ENCODE results near the gene KCNN3. TPM values are rescaled to one million over a fixed set of nuclear protein-coding genes. Genes with fewer than 3 reads are reported as not detected.

The KCNN3 gene
- total RNA-seq, 4 donors from 2014 or later: 3.6 to 17.0 (median 12.4) TPM

GRCh38 chr1:154856049-154856448, 14.0 kb downstream of the KCNN3 start:
- no peak for TF ChIP-seq EP300 (IDR thresholded peaks at IDR 0.05)
- no peak for TF ChIP-seq CTCF (IDR thresholded peaks at IDR 0.05)
- no peak for TF ChIP-seq POLR2AphosphoS5 (IDR thresholded peaks at IDR 0.05)
- TF ChIP-seq POLR2A (IDR thresholded peaks at IDR 0.05; ENCODE audit: low read depth): no peak
- no peak overlapping the region for H3K4me3 ChIP-seq
- intact Hi-C loops (cut with DNase I): no loop called here
- DNase-seq (ENCODE audit: extremely low spot score): no peak
- H3K36me3 ChIP-seq: no peaks in the 10 kb centered on the region
- H3K9me3 ChIP-seq: no peaks in the 10 kb centered on the region
- no peaks in the 10 kb centered on the region for H3K27me3 ChIP-seq
- WGBS: 61% methylated on average over 10 of the region's 10 CpGs
- peaks cover 0 to 15% (median 4%) of the 10 kb centered on the region in 4 donors for H3K4me1 ChIP-seq
- H3K27ac ChIP-seq (replicated peaks in 1 of 4): no peak overlapping the region

GRCh38 chr1:154855186-154855851, 14.8 kb downstream of the KCNN3 start:
- Histone ChIP-seq H3K36me3 (no peaks in the 10 kb centered on the region), H3K27ac (replicated peaks in 1 of 4) (no peak overlapping the region), H3K4me1 (peaks cover 0 to 11% (median 4%) of the 10 kb centered on the region in 4 donors), H3K4me3 (no peak overlapping the region), H3K27me3 (no peaks in the 10 kb centered on the region), H3K9me3 (no peaks in the 10 kb centered on the region)
- intact Hi-C loops (cut with DNase I): no loop called here
- no peak for TF ChIP-seq POLR2AphosphoS5 (IDR thresholded peaks at IDR 0.05)
- no peak for TF ChIP-seq EP300 (IDR thresholded peaks at IDR 0.05)
- TF ChIP-seq POLR2A (IDR thresholded peaks at IDR 0.05; ENCODE audit: low read depth): no peak
- no peak for TF ChIP-seq CTCF (IDR thresholded peaks at IDR 0.05)
- DNase-seq (ENCODE audit: extremely low spot score): no peak
- WGBS: 75% methylated on average over 6 of the region's 6 CpGs

GRCh38 chr1:154852845-154853244, 17.2 kb downstream of the KCNN3 start:
- Histone ChIP-seq H3K4me3 (no peak overlapping the region), H3K27ac (replicated peaks in 1 of 4) (no peak overlapping the region), H3K27me3 (no peaks in the 10 kb centered on the region), H3K4me1 (peaks cover 2 to 16% (median 10%) of the 10 kb centered on the region in 4 donors), H3K9me3 (no peaks in the 10 kb centered on the region), H3K36me3 (no peaks in the 10 kb centered on the region)
- no peak for TF ChIP-seq POLR2AphosphoS5 (IDR thresholded peaks at IDR 0.05)
- no peak for TF ChIP-seq EP300 (IDR thresholded peaks at IDR 0.05)
- TF ChIP-seq CTCF (IDR thresholded peaks at IDR 0.05): no peak
- no peak for TF ChIP-seq POLR2A (IDR thresholded peaks at IDR 0.05; ENCODE audit: low read depth)
- WGBS: 96% methylated on average over 3 of the region's 3 CpGs
- no peak for DNase-seq (ENCODE audit: extremely low spot score)
- intact Hi-C loops (cut with DNase I): no loop called here

- intact Hi-C loops (cut with DNase I): no loop called here
- 90% methylated on average over 9 of the region's 9 CpGs for WGBS
These were observed 18.5 kb downstream of the KCNN3 start for GRCh38 chr1:154851392-154852177.

More at GRCh38 chr1:154851392-154852177, 18.5 kb downstream of the KCNN3 start:
- Histone ChIP-seq H3K4me1 (peaks cover 4 to 28% (median 16%) of the 10 kb centered on the region in 4 donors), H3K9me3 (no peaks in the 10 kb centered on the region), H3K27me3 (no peaks in the 10 kb centered on the region), H3K4me3 (no peak overlapping the region), H3K27ac (replicated peaks in 1 of 4) (peak overlapping the region in 1 of 4 donors; percentile 22), H3K36me3 (no peaks in the 10 kb centered on the region)
- TF ChIP-seq CTCF (IDR thresholded peaks at IDR 0.05) (no peak), POLR2A (IDR thresholded peaks at IDR 0.05; ENCODE audit: low read depth) (no peak)
- DNase-seq (ENCODE audit: extremely low spot score): no peak

All from esophagus muscularis mucosa (tissue), 4 donors.